22Rv1 (cell line): ENCODE data around the gene TK2.

Experiments
- CTCF ChIP-seq: fragments of 450-650 bp; IDR thresholded peaks from 2 replicates; pipeline ENCODE4 v1.5.1; 2017; ENCODE audit warnings: mild to moderate bottlenecking
- ZFX ChIP-seq: fragments of 450-650 bp; IDR thresholded peaks from 2 replicates; pipeline ENCODE4 v1.6.1; 2017; ENCODE audit warnings: antibody characterized with exemption, borderline replicate concordance

GRCh38 chr16:66522816-66523590 is 26.9 kb downstream of the TK2 start:
- TF ChIP-seq CTCF, result no peak
- TF ChIP-seq ZFX, result no peak
